ENCODE results near the gene MTMR2. TPM values are rescaled to one million over a fixed set of nuclear protein-coding genes. Genes with fewer than 3 reads are reported as not detected.

The MTMR2 gene
- total RNA-seq, 1 experiment from 2014 or later, result 28.9 TPM

Other genes starting within 250 kb of the MTMR2 start
- gene FAM76B, start 134.3 kb downstream of the MTMR2 start, total RNA-seq (2014; rRNA removed; shearing (Covaris generic)), result 5.4 and 11.3 TPM in 2 replicates
- 28.8 and 36.1 TPM in 2 replicates for gene CEP57, start 133.6 kb downstream of the MTMR2 start, total RNA-seq (2014; rRNA removed; shearing (Covaris generic))

Measured in H4 (cell line).